ENCODE measurements around the gene JAM2. TPM values are rescaled to one million over a fixed set of nuclear protein-coding genes. Genes with fewer than 3 reads are reported as not detected.

JAM2 gene
- total RNA-seq, 1 donor from 2014 or later, result 4.1 TPM

- Mint-ChIP-seq H3K27ac (no peak overlapping the region), H3K4me3 (no peak overlapping the region), H3K4me1 (peaks cover 2% of the 10 kb centered on the region), H3K27me3 (ENCODE audit: low read depth) (no peaks in the 10 kb centered on the region), H3K36me3 (peaks cover 46% of the 10 kb centered on the region), H3K9me3 (no peaks in the 10 kb centered on the region)
- TF ChIP-seq CTCF (IDR thresholded peaks at IDR 0.05; ENCODE audit: unreplicated experiment), result no peak
- DNase-seq (ENCODE audit: low spot score in 2 of 2, unreplicated experiment in 2 of 2), result no peak
Observed at GRCh38 chr21:25722631-25723030, 83.6 kb downstream of the JAM2 start.

DNA sequence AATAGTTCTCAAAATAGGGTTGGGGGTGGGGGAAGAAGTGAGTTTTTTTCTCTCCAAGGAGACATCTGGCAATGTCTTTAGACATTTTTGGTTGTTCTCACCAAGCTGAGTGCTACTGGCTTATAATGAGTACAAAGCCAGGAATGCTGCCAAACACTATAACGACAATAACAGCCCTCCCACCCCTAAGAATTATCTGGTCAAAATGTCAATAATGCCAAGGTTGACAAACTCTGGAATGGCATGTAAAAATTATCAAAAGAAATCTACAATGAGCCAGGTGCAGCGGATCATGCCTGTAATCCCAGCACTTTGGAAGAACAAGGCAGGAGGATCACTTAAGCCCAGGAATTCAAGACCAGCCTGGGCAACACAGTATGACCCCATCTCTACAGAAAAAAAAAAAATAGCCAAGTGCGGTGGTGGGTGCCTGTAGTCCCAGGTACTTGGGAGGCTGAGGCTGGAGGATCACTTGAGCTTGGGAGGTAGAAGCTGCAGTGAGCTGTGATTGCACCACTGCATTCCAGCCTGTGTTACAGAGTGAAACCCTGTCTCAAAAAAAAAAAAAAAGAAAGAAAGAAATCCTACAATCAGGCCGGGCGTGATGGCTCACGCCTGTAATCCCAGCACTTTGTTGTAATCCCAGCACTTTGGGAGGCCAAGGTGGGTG, 93.2 kb downstream of the JAM2 start:
- Mint-ChIP-seq H3K27ac (no peak overlapping the region), H3K36me3 (peaks cover 10% of the 10 kb centered on the region), H3K4me1 (peaks cover 21% of the 10 kb centered on the region), H3K9me3 (no peaks in the 10 kb centered on the region), H3K4me3 (no peak overlapping the region), H3K27me3 (ENCODE audit: low read depth) (no peaks in the 10 kb centered on the region)
- TF ChIP-seq CTCF (IDR thresholded peaks at IDR 0.05; ENCODE audit: unreplicated experiment), result no peak
- no peak for DNase-seq (ENCODE audit: low spot score in 2 of 2, unreplicated experiment in 2 of 2)

- TF ChIP-seq CTCF (IDR thresholded peaks at IDR 0.05; ENCODE audit: unreplicated experiment), result no peak
- peaks cover 32% of the 10 kb centered on the region for H3K4me1 Mint-ChIP-seq
- H3K4me3 Mint-ChIP-seq, result peak overlapping the region; percentile 100
- H3K9me3 Mint-ChIP-seq, result no peaks in the 10 kb centered on the region
- H3K36me3 Mint-ChIP-seq, result peaks cover 5% of the 10 kb centered on the region
- peak in 1 of 2 experiments; percentile 60 for DNase-seq (ENCODE audit: low spot score in 2 of 2, unreplicated experiment in 2 of 2)
- H3K27me3 Mint-ChIP-seq (ENCODE audit: low read depth), result no peaks in the 10 kb centered on the region
- H3K27ac Mint-ChIP-seq, result peak overlapping the region; percentile 100
Observed at GRCh38 chr21:25733859-25734653, 95.0 kb downstream of the JAM2 start.

GRCh38 chr21:25734654-25734903, 95.5 kb downstream of the JAM2 start:
- Mint-ChIP-seq H3K36me3 (peaks cover 4% of the 10 kb centered on the region), H3K4me1 (peaks cover 32% of the 10 kb centered on the region), H3K27me3 (ENCODE audit: low read depth) (no peaks in the 10 kb centered on the region), H3K9me3 (no peaks in the 10 kb centered on the region), H3K27ac (peak overlapping the region; percentile 100), H3K4me3 (peak overlapping the region; percentile 100)
- TF ChIP-seq CTCF (IDR thresholded peaks at IDR 0.05; ENCODE audit: unreplicated experiment), result no peak
- no peak for DNase-seq (ENCODE audit: low spot score in 2 of 2, unreplicated experiment in 2 of 2)

DNA sequence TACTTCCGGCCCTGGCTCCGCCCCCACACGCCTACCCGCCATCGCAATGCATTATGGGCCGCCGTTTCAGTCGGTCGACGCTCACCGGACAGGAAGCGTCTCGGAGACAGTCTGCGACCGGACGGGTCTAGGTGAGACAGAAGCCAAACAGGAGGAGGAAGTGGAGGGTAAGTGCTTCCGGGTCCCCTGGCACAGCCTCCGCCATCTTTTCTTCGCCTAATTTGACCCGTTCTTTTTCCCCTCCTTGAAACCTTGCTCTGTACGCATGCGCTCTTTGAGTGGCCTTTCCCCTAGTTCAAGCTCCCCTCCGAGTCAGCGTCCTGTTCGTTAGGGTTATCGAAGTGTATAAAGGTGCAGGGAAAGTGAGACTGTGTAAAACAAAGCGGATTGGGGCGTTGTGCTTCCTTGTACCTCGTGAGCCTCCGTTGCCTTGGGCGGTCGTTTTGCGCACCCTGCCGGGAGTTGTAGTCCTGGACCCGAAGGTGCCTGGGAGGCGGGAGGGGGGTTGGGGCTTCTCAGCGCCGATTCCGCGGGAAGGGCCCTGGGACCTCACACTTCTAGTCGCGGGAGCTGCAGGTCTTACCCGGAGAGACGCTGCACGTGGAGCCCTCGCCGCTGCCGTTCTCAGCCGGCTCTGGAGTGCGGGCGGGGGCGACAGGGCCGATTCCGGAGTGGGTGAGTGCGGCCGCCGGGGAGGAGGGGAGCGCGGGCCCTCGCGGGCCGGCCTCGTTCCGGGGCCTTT, 96.0 kb downstream of the JAM2 start, which contains the start of the genes ATP5PF and GABPA:
Gene ATP5PF (minus strand): TSS at position 1 of the 742 bp plus-strand sequence. CDS start 5,110 bp downstream, outside the sequence.
Gene GABPA (plus strand): TSS at position 69 of the 742 bp plus-strand sequence. CDS start 6,627 bp downstream, outside the sequence.
- H3K27ac Mint-ChIP-seq, result peak within 1 kb of the TSS; percentile 100
- DNase-seq (ENCODE audit: low spot score in 2 of 2, unreplicated experiment in 2 of 2), result peak; percentile 95 to 96
- H3K36me3 Mint-ChIP-seq, result peaks cover 3% of the 10 kb centered on the region
- no peak for TF ChIP-seq CTCF (IDR thresholded peaks at IDR 0.05; ENCODE audit: unreplicated experiment)
- peak within 1 kb of the TSS; percentile 100 for H3K4me3 Mint-ChIP-seq
- peaks cover 32% of the 10 kb centered on the region for H3K4me1 Mint-ChIP-seq
- no peaks in the 10 kb centered on the region for H3K9me3 Mint-ChIP-seq
- no peaks in the 10 kb centered on the region for H3K27me3 Mint-ChIP-seq (ENCODE audit: low read depth)

Measured in mesothelial cell of epicardium (in vitro differentiated cells).